Osteoblast (primary cell): ENCODE results near the gene SLC27A5. TPM values are rescaled to one million over a fixed set of nuclear protein-coding genes. Genes with fewer than 3 reads are reported as not detected.

ENCODE experiments used
- DNase-seq: peaks from one replicate; pipeline ENCODE4 v3.0.0; 2011; ENCODE audit warnings: low spot score, mixed read lengths; ENCODE audit not compliant: insufficient read length; ENCODE audit errors: missing footprints
- H2AFZ ChIP-seq: 2 replicates; pipeline ENCODE4 v1.6.0; 2011; ENCODE audit warnings: mild to moderate bottlenecking, low read length
- H3K27ac ChIP-seq: 2 replicates; pipeline ENCODE4 v1.5.1; 2011; ENCODE audit warnings: mild to moderate bottlenecking, low read depth, low read length, moderate library complexity
- H3K27me3 ChIP-seq: 2 replicates; pipeline ENCODE4 v1.6.0; 2012; ENCODE audit warnings: mild to moderate bottlenecking, control low read depth, inconsistent platforms, low read length, moderate library complexity; ENCODE audit not compliant: insufficient read depth
- H3K36me3 ChIP-seq: 2 replicates; pipeline ENCODE4 v1.5.1; 2011; ENCODE audit warnings: mild to moderate bottlenecking, low read length, control low read depth, moderate library complexity; ENCODE audit not compliant: insufficient read depth
- H3K4me1 ChIP-seq: 2 replicates; pipeline ENCODE4 v1.5.1; 2011; ENCODE audit warnings: mild to moderate bottlenecking, low read length, control low read depth, moderate library complexity; ENCODE audit not compliant: insufficient read depth
- H3K4me2 ChIP-seq: 2 replicates; pipeline ENCODE4 v1.6.0; 2011; ENCODE audit warnings: mild to moderate bottlenecking, low read length; ENCODE audit not compliant: insufficient read depth
- H3K4me3 ChIP-seq: fragments of 200-600 bp; sonication (generic); 3 replicates; pipeline ENCODE4 v1.5.1; 2012; ENCODE audit warnings: mild to moderate bottlenecking, low read length, inconsistent platforms; ENCODE audit not compliant: insufficient read depth
- H3K79me2 ChIP-seq: 2 replicates; pipeline ENCODE4 v1.6.0; 2012; ENCODE audit warnings: mild to moderate bottlenecking, low read length, control low read depth, inconsistent platforms; ENCODE audit not compliant: insufficient read depth
- H3K9me3 ChIP-seq: 2 replicates; pipeline ENCODE4 v1.5.1; 2011; ENCODE audit warnings: low read depth, low read length, control low read depth
- H4K20me1 ChIP-seq: 2 replicates; pipeline ENCODE4 v1.6.0; 2012; ENCODE audit warnings: mild to moderate bottlenecking, low read length, control low read depth; ENCODE audit not compliant: insufficient read depth
- total RNA-seq: library from RNA; depleted of rRNA; stranded (reverse); fragments of >200 nt; gene quantifications from 2 replicates; pipeline ENCODE4 v1.2.3, GENCODE V29; 2012
- TF ChIP-seq, protein P1 (sequence below): IDR thresholded peaks from 2 replicates; pipeline ENCODE4 v1.5.1; 2011; ENCODE audit warnings: mild to moderate bottlenecking, low read depth, low read length, moderate library complexity; ENCODE audit errors: extremely low read depth

The SLC27A5 gene
- total RNA-seq, 1 donor: 6.5 TPM

DNA sequence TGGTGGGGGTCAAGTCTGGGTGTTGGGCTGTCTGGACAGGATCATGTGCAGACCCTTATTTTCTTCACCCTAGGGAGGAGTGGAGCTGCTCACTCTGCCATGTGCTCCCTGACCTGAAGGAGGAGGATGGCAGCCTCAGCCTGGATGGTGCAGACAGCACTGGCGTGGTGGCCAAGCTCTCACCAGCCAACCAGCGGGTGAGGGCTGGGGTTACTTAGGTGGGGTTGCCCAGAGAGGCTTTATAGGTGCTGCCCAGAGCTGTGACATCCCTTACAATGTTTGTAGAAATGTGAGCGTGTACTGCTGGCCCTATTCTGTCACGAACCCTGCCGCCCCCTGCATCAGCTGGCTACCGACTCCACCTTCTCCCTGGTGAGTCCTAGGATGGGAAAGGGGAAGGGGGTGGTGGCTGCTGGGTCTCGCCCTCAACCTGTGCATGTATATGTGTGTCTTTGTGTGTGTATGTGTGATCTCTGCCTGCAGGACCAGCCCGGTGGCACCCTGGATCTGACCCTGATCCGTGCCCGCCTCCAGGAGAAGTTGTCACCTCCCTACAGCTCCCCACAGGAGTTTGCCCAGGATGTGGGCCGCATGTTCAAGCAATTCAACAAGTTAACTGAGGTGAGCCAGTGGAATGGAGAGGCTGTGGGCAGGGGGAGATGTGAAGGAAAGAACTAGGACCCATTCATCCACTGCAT, 38.0 kb upstream of the SLC27A5 start:
- Histone ChIP-seq H3K36me3 (peaks cover 71% of the 10 kb centered on the region), H4K20me1 (peaks cover 57% of the 10 kb centered on the region)
- peak; percentile 60 for DNase-seq

DNA sequence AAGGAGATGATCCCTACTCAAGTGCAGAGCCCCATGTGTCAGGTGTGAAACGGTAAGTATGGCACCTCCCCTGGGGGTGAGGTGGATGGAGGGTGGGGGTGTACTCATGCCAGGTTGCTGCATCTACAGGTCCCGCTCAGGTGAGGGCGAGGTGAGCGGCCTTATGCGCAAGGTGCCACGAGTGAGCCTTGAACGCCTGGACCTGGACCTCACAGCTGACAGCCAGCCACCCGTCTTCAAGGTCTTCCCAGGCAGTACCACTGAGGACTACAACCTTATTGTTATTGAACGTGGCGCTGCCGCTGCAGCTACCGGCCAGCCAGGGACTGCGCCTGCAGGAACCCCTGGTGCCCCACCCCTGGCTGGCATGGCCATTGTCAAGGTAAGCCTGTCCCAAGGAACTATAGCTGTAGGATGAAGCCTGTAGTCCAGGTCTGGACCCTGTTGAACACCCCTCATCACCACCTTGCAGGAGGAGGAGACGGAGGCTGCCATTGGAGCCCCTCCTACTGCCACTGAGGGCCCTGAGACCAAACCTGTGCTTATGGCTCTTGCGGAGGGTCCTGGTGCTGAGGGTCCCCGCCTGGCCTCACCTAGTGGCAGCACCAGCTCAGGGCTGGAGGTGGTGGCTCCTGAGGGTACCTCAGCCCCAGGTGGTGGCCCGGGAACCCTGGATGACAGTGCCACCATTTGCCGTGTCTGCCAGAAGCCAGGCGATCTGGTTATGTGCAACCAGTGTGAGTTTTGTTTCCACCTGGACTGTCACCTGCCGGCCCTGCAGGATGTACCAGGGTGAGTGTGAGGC, 37.3 kb upstream of the SLC27A5 start:
- H3K36me3 ChIP-seq: peaks cover 71% of the 10 kb centered on the region
- TF ChIP-seq, protein P1, sequence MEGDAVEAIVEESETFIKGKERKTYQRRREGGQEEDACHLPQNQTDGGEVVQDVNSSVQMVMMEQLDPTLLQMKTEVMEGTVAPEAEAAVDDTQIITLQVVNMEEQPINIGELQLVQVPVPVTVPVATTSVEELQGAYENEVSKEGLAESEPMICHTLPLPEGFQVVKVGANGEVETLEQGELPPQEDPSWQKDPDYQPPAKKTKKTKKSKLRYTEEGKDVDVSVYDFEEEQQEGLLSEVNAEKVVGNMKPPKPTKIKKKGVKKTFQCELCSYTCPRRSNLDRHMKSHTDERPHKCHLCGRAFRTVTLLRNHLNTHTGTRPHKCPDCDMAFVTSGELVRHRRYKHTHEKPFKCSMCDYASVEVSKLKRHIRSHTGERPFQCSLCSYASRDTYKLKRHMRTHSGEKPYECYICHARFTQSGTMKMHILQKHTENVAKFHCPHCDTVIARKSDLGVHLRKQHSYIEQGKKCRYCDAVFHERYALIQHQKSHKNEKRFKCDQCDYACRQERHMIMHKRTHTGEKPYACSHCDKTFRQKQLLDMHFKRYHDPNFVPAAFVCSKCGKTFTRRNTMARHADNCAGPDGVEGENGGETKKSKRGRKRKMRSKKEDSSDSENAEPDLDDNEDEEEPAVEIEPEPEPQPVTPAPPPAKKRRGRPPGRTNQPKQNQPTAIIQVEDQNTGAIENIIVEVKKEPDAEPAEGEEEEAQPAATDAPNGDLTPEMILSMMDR: no peak

More for the DNA sequence above, 38.0 kb upstream of the SLC27A5 start:
- H3K4me2 ChIP-seq: no peak overlapping the region
- no peak overlapping the region for H2AFZ ChIP-seq
- no peak overlapping the region for H3K4me3 ChIP-seq
- peaks cover 89% of the 10 kb centered on the region for H3K79me2 ChIP-seq
- H3K4me1 ChIP-seq: peaks cover 27% of the 10 kb centered on the region
- H3K27ac ChIP-seq: no peak overlapping the region
- H3K9me3 ChIP-seq: no peaks in the 10 kb centered on the region
- H3K27me3 ChIP-seq: no peaks in the 10 kb centered on the region
- TF ChIP-seq, protein P1: no peak

DNA sequence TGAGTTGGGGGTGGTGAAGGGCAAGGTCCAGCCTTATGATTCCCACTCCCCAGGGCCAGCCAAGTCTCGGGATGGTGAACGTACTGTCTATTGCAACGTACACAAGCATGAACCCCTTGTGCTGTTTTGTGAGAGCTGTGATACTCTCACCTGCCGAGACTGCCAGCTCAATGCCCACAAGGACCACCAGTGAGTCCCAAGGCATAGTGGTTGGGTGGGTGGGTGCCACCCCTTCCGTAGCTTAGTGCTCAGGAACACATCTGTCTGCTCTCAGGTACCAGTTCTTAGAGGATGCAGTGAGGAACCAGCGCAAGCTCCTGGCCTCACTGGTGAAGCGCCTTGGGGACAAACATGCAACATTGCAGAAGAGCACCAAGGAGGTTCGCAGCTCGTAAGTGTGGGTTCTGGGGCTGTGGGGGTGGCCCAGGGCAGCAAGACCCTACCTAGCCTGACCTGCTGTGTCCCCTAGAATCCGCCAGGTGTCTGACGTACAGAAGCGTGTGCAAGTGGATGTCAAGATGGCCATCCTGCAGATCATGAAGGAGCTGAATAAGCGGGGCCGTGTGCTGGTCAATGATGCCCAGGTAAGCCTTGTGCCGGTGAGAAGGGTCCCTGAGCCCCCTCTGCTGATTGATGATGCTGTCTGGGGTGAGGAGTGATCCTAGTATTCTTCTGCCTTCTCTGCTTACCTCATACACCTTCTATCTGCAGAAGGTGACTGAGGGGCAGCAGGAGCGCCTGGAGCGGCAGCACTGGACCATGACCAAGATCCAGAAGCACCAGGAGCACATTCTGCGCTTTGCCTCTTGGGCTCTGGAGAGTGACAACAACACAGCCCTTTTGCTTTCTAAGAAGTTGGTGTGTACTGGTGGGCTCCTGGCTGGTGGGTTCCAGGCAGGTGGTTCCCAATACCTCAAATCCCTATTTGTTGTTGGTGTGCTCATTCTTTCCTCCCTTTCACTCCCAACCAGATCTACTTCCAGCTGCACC, 35.8 kb upstream of the SLC27A5 start:
- H3K9me3 ChIP-seq: no peaks in the 10 kb centered on the region
- H4K20me1 ChIP-seq: peaks cover 57% of the 10 kb centered on the region
- no peak overlapping the region for H3K4me3 ChIP-seq
- no peak overlapping the region for H3K4me2 ChIP-seq
- TF ChIP-seq, protein P1: no peak
- peaks cover 73% of the 10 kb centered on the region for H3K79me2 ChIP-seq
- no peak overlapping the region for H3K27ac ChIP-seq
- H2AFZ ChIP-seq: no peak overlapping the region
- H3K4me1 ChIP-seq: peaks cover 14% of the 10 kb centered on the region
- peaks cover 63% of the 10 kb centered on the region for H3K36me3 ChIP-seq
- peak; percentile 57 for DNase-seq
- H3K27me3 ChIP-seq: peaks cover 1% of the 10 kb centered on the region

More for the DNA sequence above, 37.3 kb upstream of the SLC27A5 start:
- Histone ChIP-seq H3K27ac (no peak overlapping the region), H3K9me3 (no peaks in the 10 kb centered on the region), H2AFZ (no peak overlapping the region), H3K4me1 (peaks cover 21% of the 10 kb centered on the region), H3K4me3 (no peak overlapping the region), H3K4me2 (no peak overlapping the region), H3K79me2 (peaks cover 85% of the 10 kb centered on the region), H4K20me1 (peaks cover 57% of the 10 kb centered on the region), H3K27me3 (no peaks in the 10 kb centered on the region)
- peak; percentile 77 for DNase-seq
